ENCODE data around the gene MIA2.

- TF ChIP-seq TAF1 (IDR thresholded peaks at IDR 0.05; ENCODE audit: borderline replicate concordance, low read depth, low read length): no peak
- no peak for TF ChIP-seq POLR2AphosphoS5 (IDR thresholded peaks at IDR 0.05; ENCODE audit: low read depth, low read length)
These were observed 7.1 kb downstream of the MIA2 start for GRCh38 chr14:39240769-39241168.

Data from GM12892 (cell line).